NB4 (cell line): ENCODE data around the gene RAET1G.
A peak's percentile ranks its signal among the peaks of the same experiment; 100 is the strongest.
"Not testable (repeated sequence)": the region's sequence is repeated elsewhere in the genome, so short reads cannot be mapped to it uniquely, and the experiment has no call there.

ENCODE experiments used
- DNase-seq: peaks from one replicate; pipeline ENCODE4 v3.0.0; 2010; ENCODE audit warnings: low read depth
- H3K4me3 ChIP-seq: one replicate; pipeline ENCODE4 v1.5.1; 2011; ENCODE audit warnings: mild to moderate bottlenecking, low read depth, low read length, moderate library complexity
- MYC ChIP-seq: IDR thresholded peaks from 2 replicates; pipeline ENCODE4 v1.6.1; 2011; ENCODE audit warnings: low read depth, low read length
- POLR2A ChIP-seq: IDR thresholded peaks from 2 replicates; pipeline ENCODE4 v1.6.1; 2011; ENCODE audit warnings: mild to moderate bottlenecking; ENCODE audit not compliant: insufficient read length; ENCODE audit errors: extremely low read depth
- TF ChIP-seq, protein P1 (sequence below): IDR thresholded peaks from 2 replicates; pipeline ENCODE4 v1.6.1; 2011; ENCODE audit warnings: low read depth, low read length
- TF ChIP-seq, protein P2 (sequence below): IDR thresholded peaks from one replicate; pipeline ENCODE4 v1.5.1; 2012; ENCODE audit warnings: low read depth, low read length

RAET1G gene

DNA sequence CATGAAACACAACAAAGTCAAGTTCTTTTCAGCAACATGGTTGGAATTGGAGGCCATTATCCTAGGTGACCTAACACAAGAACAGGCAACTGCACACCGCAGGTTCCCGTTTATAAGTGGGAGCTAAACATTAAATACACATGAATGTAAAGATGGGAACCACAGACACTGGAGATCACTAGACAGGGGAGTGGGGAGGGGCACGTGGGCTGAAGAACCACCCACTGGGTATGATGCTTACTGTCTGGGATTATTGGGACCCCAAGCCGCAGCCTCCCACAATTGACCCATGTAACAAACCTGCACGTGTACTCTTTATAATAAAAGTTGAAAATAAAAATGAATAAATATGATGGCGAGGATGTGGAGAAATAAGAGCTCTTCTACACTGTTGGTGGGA lies 8.6 kb upstream of the RAET1G start:
- TF ChIP-seq, protein P1, sequence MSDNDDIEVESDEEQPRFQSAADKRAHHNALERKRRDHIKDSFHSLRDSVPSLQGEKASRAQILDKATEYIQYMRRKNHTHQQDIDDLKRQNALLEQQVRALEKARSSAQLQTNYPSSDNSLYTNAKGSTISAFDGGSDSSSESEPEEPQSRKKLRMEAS = no peak
- no peak for TF ChIP-seq MYC
- TF ChIP-seq, protein P2, sequence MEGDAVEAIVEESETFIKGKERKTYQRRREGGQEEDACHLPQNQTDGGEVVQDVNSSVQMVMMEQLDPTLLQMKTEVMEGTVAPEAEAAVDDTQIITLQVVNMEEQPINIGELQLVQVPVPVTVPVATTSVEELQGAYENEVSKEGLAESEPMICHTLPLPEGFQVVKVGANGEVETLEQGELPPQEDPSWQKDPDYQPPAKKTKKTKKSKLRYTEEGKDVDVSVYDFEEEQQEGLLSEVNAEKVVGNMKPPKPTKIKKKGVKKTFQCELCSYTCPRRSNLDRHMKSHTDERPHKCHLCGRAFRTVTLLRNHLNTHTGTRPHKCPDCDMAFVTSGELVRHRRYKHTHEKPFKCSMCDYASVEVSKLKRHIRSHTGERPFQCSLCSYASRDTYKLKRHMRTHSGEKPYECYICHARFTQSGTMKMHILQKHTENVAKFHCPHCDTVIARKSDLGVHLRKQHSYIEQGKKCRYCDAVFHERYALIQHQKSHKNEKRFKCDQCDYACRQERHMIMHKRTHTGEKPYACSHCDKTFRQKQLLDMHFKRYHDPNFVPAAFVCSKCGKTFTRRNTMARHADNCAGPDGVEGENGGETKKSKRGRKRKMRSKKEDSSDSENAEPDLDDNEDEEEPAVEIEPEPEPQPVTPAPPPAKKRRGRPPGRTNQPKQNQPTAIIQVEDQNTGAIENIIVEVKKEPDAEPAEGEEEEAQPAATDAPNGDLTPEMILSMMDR = no peak
- TF ChIP-seq POLR2A = no peak
- H3K4me3 ChIP-seq = no peak overlapping the region
- no peak for DNase-seq

GRCh38 chr6:149929422-149929821 lies 6.5 kb upstream of the RAET1G start:
- TF ChIP-seq, protein P2 = peak; percentile 56
- TF ChIP-seq MYC = no peak
- no peak for DNase-seq

DNA sequence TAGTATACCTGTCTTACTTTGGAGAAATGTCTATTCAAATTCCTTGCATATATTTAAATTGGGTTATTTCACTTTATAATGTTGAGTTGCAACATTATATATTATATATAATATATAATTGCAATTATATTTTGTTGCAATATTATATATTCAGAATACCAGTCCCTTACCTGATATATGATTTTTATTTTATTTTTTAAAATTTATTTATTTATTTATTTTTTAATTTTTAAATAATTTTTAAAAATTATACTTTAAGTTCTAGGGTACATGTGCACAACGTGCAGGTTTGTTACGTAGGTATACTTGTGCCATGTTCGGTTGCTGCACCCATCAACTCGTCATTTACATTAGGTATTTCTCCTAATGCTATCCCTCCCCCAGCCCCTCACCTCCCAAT lies 4.1 kb upstream of the RAET1G start:
- not testable (repeated sequence) for DNase-seq, H3K4me3 ChIP-seq

More at GRCh38 chr6:149929422-149929821, 6.5 kb upstream of the RAET1G start:
- H3K4me3 ChIP-seq = no peak overlapping the region

GRCh38 chr6:149925974-149926777 lies 3.3 kb upstream of the RAET1G start:
- TF ChIP-seq MYC = no peak
- TF ChIP-seq, protein P1 = no peak
- TF ChIP-seq, protein P2 = peak; percentile 86

DNA sequence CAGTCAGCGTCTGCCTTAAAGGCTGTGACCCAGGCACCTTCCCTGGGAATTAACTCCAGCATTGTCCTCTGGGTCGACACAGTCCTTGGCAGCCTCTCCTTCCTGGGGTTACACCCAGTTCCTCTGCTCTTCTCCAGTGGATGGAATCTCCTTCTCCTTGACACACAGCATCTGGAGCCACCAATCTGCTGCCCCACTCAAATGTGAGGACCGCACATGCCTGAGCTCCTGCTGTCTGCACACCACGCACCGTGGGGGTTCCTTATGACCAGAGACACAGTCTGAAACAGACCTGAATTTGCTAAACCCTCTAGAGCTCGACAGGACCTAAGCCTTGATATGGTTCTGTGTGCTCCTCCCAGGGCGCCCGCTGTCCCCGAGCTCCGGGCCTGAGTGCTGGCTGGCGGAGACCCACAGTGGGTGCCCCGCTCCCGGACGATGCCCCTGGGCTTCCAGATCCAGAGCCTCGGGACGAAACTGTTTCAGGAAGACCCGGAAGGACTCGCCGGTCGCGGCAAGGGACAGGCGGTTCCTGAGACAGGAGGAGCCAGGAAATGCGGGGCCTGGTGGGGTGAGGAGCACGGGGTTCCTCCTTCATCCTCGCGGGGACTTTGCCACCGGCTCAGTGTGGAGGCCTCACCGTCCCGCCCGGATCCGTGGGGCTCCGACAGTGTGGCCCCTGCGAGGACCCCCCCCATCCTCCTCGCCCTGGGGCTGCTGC lies 2.5 kb upstream of the RAET1G start:
- TF ChIP-seq POLR2A (no peak), MYC (no peak)
- TF ChIP-seq, protein P1 = no peak
- TF ChIP-seq, protein P2 = no peak
- H3K4me3 ChIP-seq = no peak overlapping the region
- DNase-seq = no peak

More at GRCh38 chr6:149925974-149926777, 3.3 kb upstream of the RAET1G start:
- no peak overlapping the region for H3K4me3 ChIP-seq
- peak; percentile 75 for DNase-seq

- H3K4me3 ChIP-seq = no peak overlapping the region
- no peak for DNase-seq
- no peak for TF ChIP-seq POLR2A
- TF ChIP-seq, protein P1 = no peak
- TF ChIP-seq, protein P2 = no peak
- no peak for TF ChIP-seq MYC
These were observed 2.0 kb upstream of the RAET1G start for GRCh38 chr6:149924933-149925252.
